Spleen (tissue), 11 donors: ENCODE measurements around the gene ST3GAL6. TPM values are rescaled to one million over a fixed set of nuclear protein-coding genes. Genes with fewer than 3 reads are reported as not detected.

ENCODE experiments used
- DNase-seq: peaks from one replicate; pipeline ENCODE4 v3.0.0-alpha.2; 2020
- H3K27ac ChIP-seq, 8 donors: fragments of 200-600 bp; sonication (generic) in 7 of 8; 1 replicate in 4 of 8; 2 replicates in 4 of 8; pipeline versions ENCODE4 v1.5.0 to v1.8.0; 2016 to 2021; ENCODE audit warnings: inconsistent platforms in 4 of 8, mild to moderate bottlenecking in 4 of 8, moderate library complexity in 1 of 8
- H3K27me3 ChIP-seq, 7 donors: fragments of 200-600 bp; sonication (generic) in 6 of 7; replicated peaks in 1 of 7; 1 replicate in 4 of 7; 2 replicates in 3 of 7; pipeline versions ENCODE4 v1.5.0 to v1.8.0; 2016 to 2021; ENCODE audit warnings: inconsistent platforms in 3 of 7, mild to moderate bottlenecking in 1 of 7
- H3K36me3 ChIP-seq, 6 donors: fragments of 200-600 bp; sonication (generic) in 5 of 6; 1 replicate in 4 of 6; 2 replicates in 2 of 6; pipeline versions ENCODE4 v1.5.0 to v1.8.0; 2016 to 2021; ENCODE audit warnings: inconsistent platforms in 2 of 6
- H3K4me1 ChIP-seq, 6 donors: fragments of 200-600 bp; sonication (generic) in 5 of 6; 1 replicate in 3 of 6; 2 replicates in 3 of 6; pipeline versions ENCODE4 v1.5.0 to v1.8.0; 2016 to 2021; ENCODE audit warnings: inconsistent platforms in 3 of 6
- H3K4me3 ChIP-seq, 8 donors: fragments of 200-600 bp; sonication (generic) in 7 of 8; 1 replicate in 4 of 8; 2 replicates in 4 of 8; pipeline versions ENCODE4 v1.5.0 to v1.8.0; 2016 to 2021; ENCODE audit warnings: inconsistent platforms in 4 of 8, mild to moderate bottlenecking in 4 of 8, moderate library complexity in 2 of 8
- H3K9me3 ChIP-seq, 8 donors: fragments of 200-600 bp; sonication (generic) in 7 of 8; 1 replicate in 4 of 8; 2 replicates in 4 of 8; pipeline versions ENCODE4 v1.5.0 to v1.8.0; 2016 to 2021; ENCODE audit warnings: inconsistent platforms in 4 of 8
- POLR2A ChIP-seq, 3 donors: fragments of 450-650 bp; IDR thresholded peaks; one replicate each; pipeline ENCODE4 v1.5.1; 2017; ENCODE audit warnings: antibody characterized with exemption in 3 of 3, mild to moderate bottlenecking in 1 of 3
- POLR2AphosphoS5 ChIP-seq, 3 donors: sonication (generic); formaldehyde crosslinking; IDR thresholded peaks; one replicate each; pipeline ENCODE4 v1.5.1; 2017; ENCODE audit warnings: antibody characterized with exemption in 3 of 3
- WGBS, 5 donors: extraction: QIAGEN DNeasy Blood & Tissue Kit in 3 of 5; methylation state at CpG; one replicate each; pipeline versions ENCODE4 v1.1.5 to v1.1.7; 2013 to 2018; 5-methylcytosine and 5-hydroxymethylcytosine counted together
- intact Hi-C: fragments of 100-400 bp; cut with DNase I; formaldehyde crosslinking; loops from one replicate; pipeline ENCODE4 v1.15.0; 2023; ENCODE audit warnings: low total_unique reads
- polyA plus RNA-seq, 3 donors: library from polyadenylated mRNA; stranded (reverse); fragments of 200-250 nt; gene quantifications; one replicate each; pipeline ENCODE4 v1.2.1, GENCODE V29; 2013
- total RNA-seq, 7 donors: library from RNA; depleted of rRNA in 3 of 7; stranded (reverse); fragments of >200 nt in 3 of 7; fragmentation: NEBNext Ultra II Directional in 4 of 7; extraction: Animal tissue kit (Norgen Biotek cat#: 25700) in 4 of 7; gene quantifications; one replicate each; pipeline versions ENCODE4 v1.1.0 to v1.2.1, GENCODE V29; 2016 to 2021
- TF ChIP-seq, protein P1 (sequence below), 11 experiments: fragments of 200-600 bp in 7 of 11; fragments of 450-650 bp in 4 of 11; sonication (generic) in 4 of 11; IDR thresholded peaks in 8 of 11; conservative IDR thresholded peaks in 3 of 11; 1 replicate in 7 of 11; 2 replicates in 4 of 11; pipeline versions ENCODE4 v1.4.0 to v1.8.0; 2016 to 2021; ENCODE audit warnings: antibody characterized with exemption in 11 of 11, inconsistent platforms in 4 of 11, mild to moderate bottlenecking in 1 of 11
- donor health status: healthy with polysubstance abuse.
- donor health status: DM: no; HTN: no; CAD: no; lungs with moderate emphysema.
- donor health status: DM: no; HTN: no; CAD: no.
- donor health status: Bipolar disorder and iron deficiency.
- donor health status: healthy.
- donor health status: DM: no; HTN: no; CAD: no.
- donor health status: DM: yes; HTN: yes; CAD: no.

The ST3GAL6 gene
- total and polyA plus RNA-seq, 10 donors: 2.5 to 16.8 (median 9.4) TPM

DNA sequence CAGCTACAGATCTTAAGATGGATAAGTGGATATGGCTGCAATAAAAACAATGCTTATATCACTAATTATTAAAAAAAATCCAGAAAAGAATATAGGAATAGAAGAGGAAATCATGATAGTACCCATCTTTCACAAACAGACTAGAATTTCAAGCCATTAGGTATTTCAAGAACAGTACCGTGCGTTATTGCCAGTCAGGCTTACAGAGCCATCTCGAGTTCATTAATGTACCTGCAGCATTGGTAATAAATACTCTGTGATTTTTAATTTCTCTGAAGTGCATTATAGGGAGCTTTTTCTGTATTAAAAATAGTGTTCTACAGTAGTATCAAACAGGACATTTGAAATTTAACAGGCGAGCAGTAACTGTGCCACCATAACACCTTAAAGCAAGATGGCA lies 35.7 kb downstream of the ST3GAL6 start:
- Histone ChIP-seq H3K36me3 (peaks cover 0 to 27% (median 0%) of the 10 kb centered on the region in 6 donors), H3K27me3 (no peaks in the 10 kb centered on the region), H3K4me3 (no peak overlapping the region), H3K27ac (no peak overlapping the region), H3K4me1 (no peaks in the 10 kb centered on the region), H3K9me3 (no peaks in the 10 kb centered on the region)
- intact Hi-C loops: no loop called here
- no peak for DNase-seq
- no peak for TF ChIP-seq POLR2AphosphoS5 (IDR thresholded peaks at IDR 0.05)
- TF ChIP-seq, protein P1, sequence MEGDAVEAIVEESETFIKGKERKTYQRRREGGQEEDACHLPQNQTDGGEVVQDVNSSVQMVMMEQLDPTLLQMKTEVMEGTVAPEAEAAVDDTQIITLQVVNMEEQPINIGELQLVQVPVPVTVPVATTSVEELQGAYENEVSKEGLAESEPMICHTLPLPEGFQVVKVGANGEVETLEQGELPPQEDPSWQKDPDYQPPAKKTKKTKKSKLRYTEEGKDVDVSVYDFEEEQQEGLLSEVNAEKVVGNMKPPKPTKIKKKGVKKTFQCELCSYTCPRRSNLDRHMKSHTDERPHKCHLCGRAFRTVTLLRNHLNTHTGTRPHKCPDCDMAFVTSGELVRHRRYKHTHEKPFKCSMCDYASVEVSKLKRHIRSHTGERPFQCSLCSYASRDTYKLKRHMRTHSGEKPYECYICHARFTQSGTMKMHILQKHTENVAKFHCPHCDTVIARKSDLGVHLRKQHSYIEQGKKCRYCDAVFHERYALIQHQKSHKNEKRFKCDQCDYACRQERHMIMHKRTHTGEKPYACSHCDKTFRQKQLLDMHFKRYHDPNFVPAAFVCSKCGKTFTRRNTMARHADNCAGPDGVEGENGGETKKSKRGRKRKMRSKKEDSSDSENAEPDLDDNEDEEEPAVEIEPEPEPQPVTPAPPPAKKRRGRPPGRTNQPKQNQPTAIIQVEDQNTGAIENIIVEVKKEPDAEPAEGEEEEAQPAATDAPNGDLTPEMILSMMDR (IDR thresholded peaks at IDR 0.05 in 8 of 11, conservative IDR thresholded peaks at IDR 0.05 in 3 of 11): no peak
- TF ChIP-seq POLR2A (IDR thresholded peaks at IDR 0.05): no peak
- WGBS, 5 donors: 77 to 95% (median 89%) methylated on average over 4 of the region's 4 CpGs

DNA sequence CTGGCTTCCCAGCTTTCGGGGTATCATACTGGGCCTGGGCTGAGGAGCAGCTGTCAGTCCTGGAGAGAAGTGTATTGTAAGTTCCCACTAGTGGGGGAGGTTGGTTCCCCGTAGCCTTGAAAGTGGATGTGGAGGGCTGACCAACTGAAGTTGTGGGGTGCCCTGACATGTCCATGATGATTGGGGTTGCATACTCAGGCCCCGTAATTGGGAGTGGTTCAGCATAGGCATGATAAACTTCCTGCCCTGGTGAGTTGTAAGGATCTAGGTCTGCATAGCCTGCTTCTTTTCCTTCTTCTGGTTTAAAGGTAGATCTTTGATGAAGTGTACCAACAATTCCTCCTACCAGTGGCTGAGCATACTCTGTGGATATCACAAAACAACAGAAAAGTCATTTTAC lies 36.3 kb downstream of the ST3GAL6 start:
- no peaks in the 10 kb centered on the region for H3K9me3 ChIP-seq
- TF ChIP-seq POLR2A (IDR thresholded peaks at IDR 0.05) (no peak), POLR2AphosphoS5 (IDR thresholded peaks at IDR 0.05) (no peak)
- TF ChIP-seq, protein P1 (IDR thresholded peaks at IDR 0.05 in 8 of 11, conservative IDR thresholded peaks at IDR 0.05 in 3 of 11): no peak

DNA sequence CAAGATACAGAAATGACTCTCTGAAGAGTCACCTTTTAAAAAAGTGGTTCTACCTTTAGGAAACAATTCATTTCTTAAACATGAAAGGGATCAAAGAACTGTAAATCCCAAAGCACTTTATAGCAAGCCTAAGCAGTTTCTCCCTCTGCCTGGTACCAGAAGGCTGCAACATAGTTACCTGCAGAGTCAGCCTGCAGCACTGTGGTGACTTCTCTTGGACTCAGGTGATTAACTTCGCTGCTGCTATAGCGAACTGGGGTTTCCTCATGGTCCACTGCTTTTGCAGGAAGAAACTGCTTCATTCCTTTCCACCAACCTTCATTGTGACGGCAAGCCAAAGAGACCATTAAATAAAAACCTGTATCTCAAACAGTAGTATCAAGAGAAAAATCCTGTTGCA lies 37.3 kb downstream of the ST3GAL6 start:
- H3K36me3 ChIP-seq: peaks cover 0 to 12% (median 0%) of the 10 kb centered on the region in 6 donors
- WGBS, 5 donors: 75 to 96% (median 87%) methylated on average over 3 of the region's 3 CpGs

More for the DNA sequence above, 36.3 kb downstream of the ST3GAL6 start:
- WGBS, 5 donors: 61 to 82% (median 78%) methylated on average over 3 of the region's 3 CpGs
- Histone ChIP-seq H3K27me3 (no peaks in the 10 kb centered on the region), H3K27ac (no peak overlapping the region), H3K4me1 (no peaks in the 10 kb centered on the region), H3K4me3 (no peak overlapping the region), H3K36me3 (peaks cover 0 to 21% (median 0%) of the 10 kb centered on the region in 6 donors)
- intact Hi-C loops: no loop called here
- DNase-seq: no peak

DNA sequence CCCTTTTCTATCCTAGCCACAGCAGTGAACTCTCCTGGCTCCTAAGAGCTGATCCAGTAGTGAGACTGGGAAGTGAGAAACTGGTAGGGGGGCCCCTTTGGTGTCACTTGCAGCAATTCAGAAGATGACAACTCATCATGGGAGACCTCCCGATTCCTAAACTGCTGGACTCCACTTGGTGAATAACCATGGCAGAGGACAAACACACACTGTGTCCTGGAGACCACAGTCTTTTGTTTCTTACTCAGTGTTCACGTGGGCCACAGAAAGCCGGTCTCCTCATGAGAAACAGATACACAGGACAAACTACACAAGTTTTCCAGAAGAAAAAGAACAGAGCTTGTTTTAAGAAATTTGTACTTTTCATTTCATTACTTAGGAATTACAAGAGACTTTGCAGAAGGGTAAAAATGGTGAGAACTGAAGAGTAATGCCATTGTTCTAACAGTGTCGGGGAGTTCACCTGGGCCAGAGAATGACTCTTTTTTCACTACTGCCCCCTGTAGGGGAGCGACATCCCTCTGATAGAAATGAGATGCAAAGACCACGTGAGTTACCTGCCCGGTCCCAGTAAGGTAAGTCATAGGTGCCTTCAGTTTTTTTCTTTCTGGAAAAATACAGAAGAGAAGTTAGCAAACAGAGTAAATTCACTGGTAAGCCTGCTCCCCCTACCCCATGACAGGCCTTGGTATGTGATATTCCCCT lies 38.1 kb downstream of the ST3GAL6 start:
- TF ChIP-seq POLR2A (IDR thresholded peaks at IDR 0.05): no peak
- TF ChIP-seq POLR2AphosphoS5 (IDR thresholded peaks at IDR 0.05): no peak
- TF ChIP-seq, protein P1 (IDR thresholded peaks at IDR 0.05 in 8 of 11, conservative IDR thresholded peaks at IDR 0.05 in 3 of 11): no peak
- intact Hi-C loops: no loop called here
- peaks cover 0 to 17% (median 0%) of the 10 kb centered on the region in 6 donors for H3K36me3 ChIP-seq
- 92 to 97% (median 95%) methylated on average over 7 of the region's 7 CpGs for WGBS, 5 donors
- H3K4me1 ChIP-seq: no peaks in the 10 kb centered on the region
- no peak overlapping the region for H3K4me3 ChIP-seq
- DNase-seq: no peak
- no peaks in the 10 kb centered on the region for H3K27me3 ChIP-seq
- no peak overlapping the region for H3K27ac ChIP-seq
- H3K9me3 ChIP-seq: no peaks in the 10 kb centered on the region

More for the DNA sequence above, 37.3 kb downstream of the ST3GAL6 start:
- no peak for DNase-seq
- Histone ChIP-seq H3K4me3 (no peak overlapping the region), H3K4me1 (no peaks in the 10 kb centered on the region), H3K27me3 (no peaks in the 10 kb centered on the region), H3K27ac (no peak overlapping the region), H3K9me3 (no peaks in the 10 kb centered on the region)
- intact Hi-C loops: no loop called here
- TF ChIP-seq POLR2AphosphoS5 (IDR thresholded peaks at IDR 0.05) (no peak), POLR2A (IDR thresholded peaks at IDR 0.05) (no peak)
- TF ChIP-seq, protein P1 (IDR thresholded peaks at IDR 0.05 in 8 of 11, conservative IDR thresholded peaks at IDR 0.05 in 3 of 11): no peak
